HepG2 (cell line): ENCODE measurements around the gene KANTR. TPM values are rescaled to one million over a fixed set of nuclear protein-coding genes. Genes with fewer than 3 reads are reported as not detected.

ENCODE experiments used
- E2F2 ChIP-seq: sonication (generic); formaldehyde crosslinking; IDR thresholded peaks from 2 replicates; pipeline ENCODE4 v1.4.0; 2020; ENCODE audit warnings: missing genetic modification reagents, borderline replicate concordance
- ZBTB42 ChIP-seq: sonication (generic); formaldehyde crosslinking; IDR thresholded peaks from 2 replicates; pipeline ENCODE4 v1.5.0; 2020; ENCODE audit warnings: mild to moderate bottlenecking, missing genetic modification reagents
- ZNF883 ChIP-seq: sonication (generic); formaldehyde crosslinking; IDR thresholded peaks from 2 replicates; pipeline ENCODE4 v1.5.1; 2020; ENCODE audit warnings: mild to moderate bottlenecking, missing genetic modification reagents; ENCODE audit errors: not compliant biosample characterization
- polyA plus RNA-seq, 8 experiments: library from polyadenylated mRNA; depleted of rRNA in 3 of 8; stranded (reverse) in 7 of 8; unstranded in 1 of 8; fragments of >200 nt; fragmentation: Illumina TruSeq in 4 of 8; extraction: Trizol in 4 of 8; gene quantifications; 2 replicates each; pipeline versions ENCODE4 v1.2.1 to v1.2.3, GENCODE V29; 2011 to 2016; ENCODE audit warnings: low read depth in 4 of 8, missing spikeins in 1 of 8, mixed read lengths in 1 of 8; ENCODE audit not compliant: insufficient read depth in 1 of 8
- total RNA-seq, 5 experiments: library from RNA; depleted of rRNA; stranded (reverse); fragments of >200 nt; fragmentation: Illumina TruSeq; extraction: Trizol; gene quantifications; 2 replicates each; pipeline ENCODE4 v1.2.3, GENCODE V29; 2016; ENCODE audit warnings: low read depth in 1 of 5
- TF ChIP-seq, protein P1 (sequence below), 2 experiments: sonication (generic) in 1 of 2; formaldehyde crosslinking in 1 of 2; IDR thresholded peaks; 2 replicates each; pipeline versions ENCODE4 v1.6.1 to v1.9.0; 2014 to 2022; ENCODE audit warnings: antibody characterized with exemption in 1 of 2, borderline replicate concordance in 1 of 2, inconsistent platforms in 1 of 2, low read depth in 1 of 2, missing genetic modification reagents in 1 of 2
- TF ChIP-seq, protein P2 (sequence below): sonication (generic); formaldehyde crosslinking; IDR thresholded peaks from 2 replicates; pipeline ENCODE4 v1.5.0; 2020; ENCODE audit warnings: missing genetic modification reagents

Gene KANTR
- total and polyA plus RNA-seq, 2 of the 13 experiments (the other 11 are each of a cell fraction or from before 2014, with no cell fraction given), result 4.4 to 9.0 TPM

DNA sequence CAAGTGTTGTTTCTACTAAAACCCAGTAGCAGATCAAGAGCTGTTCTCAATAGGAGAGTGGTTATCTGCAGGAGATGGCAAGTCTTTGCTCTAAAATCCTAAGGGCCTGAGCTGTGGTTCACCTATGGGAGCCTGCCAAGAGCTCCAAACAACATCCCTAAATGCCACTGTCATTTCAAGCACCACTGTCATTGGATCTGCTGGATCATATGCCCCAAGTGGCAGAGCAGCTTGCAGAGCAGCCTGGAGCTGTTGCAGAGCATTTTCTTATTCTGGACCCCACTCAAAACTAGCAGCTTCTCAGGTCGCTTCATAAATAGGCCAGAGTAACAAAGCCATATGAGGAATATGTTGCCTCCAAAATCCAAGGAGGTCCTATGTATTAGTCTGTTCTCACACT, 59.6 kb downstream of the KANTR start (continued):
- TF ChIP-seq E2F2 (no peak), ZBTB42 (CRISPR knock-in tag) (no peak), ZNF883 (CRISPR knock-in tag) (no peak)
- TF ChIP-seq, protein P1, sequence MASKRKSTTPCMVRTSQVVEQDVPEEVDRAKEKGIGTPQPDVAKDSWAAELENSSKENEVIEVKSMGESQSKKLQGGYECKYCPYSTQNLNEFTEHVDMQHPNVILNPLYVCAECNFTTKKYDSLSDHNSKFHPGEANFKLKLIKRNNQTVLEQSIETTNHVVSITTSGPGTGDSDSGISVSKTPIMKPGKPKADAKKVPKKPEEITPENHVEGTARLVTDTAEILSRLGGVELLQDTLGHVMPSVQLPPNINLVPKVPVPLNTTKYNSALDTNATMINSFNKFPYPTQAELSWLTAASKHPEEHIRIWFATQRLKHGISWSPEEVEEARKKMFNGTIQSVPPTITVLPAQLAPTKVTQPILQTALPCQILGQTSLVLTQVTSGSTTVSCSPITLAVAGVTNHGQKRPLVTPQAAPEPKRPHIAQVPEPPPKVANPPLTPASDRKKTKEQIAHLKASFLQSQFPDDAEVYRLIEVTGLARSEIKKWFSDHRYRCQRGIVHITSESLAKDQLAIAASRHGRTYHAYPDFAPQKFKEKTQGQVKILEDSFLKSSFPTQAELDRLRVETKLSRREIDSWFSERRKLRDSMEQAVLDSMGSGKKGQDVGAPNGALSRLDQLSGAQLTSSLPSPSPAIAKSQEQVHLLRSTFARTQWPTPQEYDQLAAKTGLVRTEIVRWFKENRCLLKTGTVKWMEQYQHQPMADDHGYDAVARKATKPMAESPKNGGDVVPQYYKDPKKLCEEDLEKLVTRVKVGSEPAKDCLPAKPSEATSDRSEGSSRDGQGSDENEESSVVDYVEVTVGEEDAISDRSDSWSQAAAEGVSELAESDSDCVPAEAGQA (IDR thresholded peaks at IDR 0.05; ENCODE audit: low read depth), result no peak
- TF ChIP-seq, protein P1 (CRISPR knock-in tag; IDR thresholded peaks at IDR 0.05; ENCODE audit: borderline replicate concordance), result no peak
- TF ChIP-seq, protein P2, sequence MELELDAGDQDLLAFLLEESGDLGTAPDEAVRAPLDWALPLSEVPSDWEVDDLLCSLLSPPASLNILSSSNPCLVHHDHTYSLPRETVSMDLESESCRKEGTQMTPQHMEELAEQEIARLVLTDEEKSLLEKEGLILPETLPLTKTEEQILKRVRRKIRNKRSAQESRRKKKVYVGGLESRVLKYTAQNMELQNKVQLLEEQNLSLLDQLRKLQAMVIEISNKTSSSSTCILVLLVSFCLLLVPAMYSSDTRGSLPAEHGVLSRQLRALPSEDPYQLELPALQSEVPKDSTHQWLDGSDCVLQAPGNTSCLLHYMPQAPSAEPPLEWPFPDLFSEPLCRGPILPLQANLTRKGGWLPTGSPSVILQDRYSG (CRISPR knock-in tag), result no peak
